ENCODE data around the gene NBEA.

- TF ChIP-seq CTCF (conservative IDR thresholded peaks at IDR 0.05) (no peak), ZFX (IDR thresholded peaks at IDR 0.05) (no peak)
Measured at GRCh38 chr13:35468195-35468594, 526.1 kb downstream of the NBEA start.
